ENCODE data around the gene DENND1A. TPM values are rescaled to one million over a fixed set of nuclear protein-coding genes. Genes with fewer than 3 reads are reported as not detected.

DENND1A gene
- total RNA-seq, 2 experiments from 2014 or later = 21.9 to 23.3 TPM

GRCh38 chr9:123353984-123354591 lies 575.8 kb downstream of the DENND1A start:
- ChIA-PET POLR2A (interaction anchor here (0.7 to 1.7 kb wide), 3 partner anchors 15 to 380 kb away, joined by 3 to 5 read pairs (median 3); no protein-coding TSS in a partner anchor), CTCF (interaction anchor here (0.6 to 3.9 kb wide), 35 partner anchors 9 to 687 kb away, joined by 3 to 42 read pairs (median 4); no protein-coding TSS in a partner anchor)
- H3K4me1 Mint-ChIP-seq (ENCODE audit: low read depth) = peaks cover 7% of the 10 kb centered on the region
- H3K27me3 Mint-ChIP-seq = peaks cover 9% of the 10 kb centered on the region
- H3K36me3 Mint-ChIP-seq (ENCODE audit: low read depth) = no peaks in the 10 kb centered on the region
- no peak overlapping the region for H3K4me3 Mint-ChIP-seq
- no peaks in the 10 kb centered on the region for H3K9me3 Mint-ChIP-seq
- ATAC-seq (peak; percentile 84), DNase-seq (peak; percentile 79)
- intact Hi-C loops (cut with micrococcal nuclease) = loop anchor here (5.0 kb wide), 2 partner anchors 33 to 272 kb away; no protein-coding TSS in a partner anchor
- H3K27ac Mint-ChIP-seq = no peak overlapping the region
- TF ChIP-seq CTCF (IDR thresholded peaks at IDR 0.05) = peak; percentile 91

GRCh38 chr9:123353041-123353440 lies 576.9 kb downstream of the DENND1A start:
- peaks cover 4% of the 10 kb centered on the region for H3K4me1 Mint-ChIP-seq (ENCODE audit: low read depth)
- intact Hi-C loops (cut with micrococcal nuclease) = loop anchor here (5.0 kb wide), 2 partner anchors 34 to 271 kb away; no protein-coding TSS in a partner anchor
- CTCF ChIA-PET = interaction anchor here (1.1 to 3.9 kb wide), 4 partner anchors 33 to 270 kb away, joined by 3 to 42 read pairs (median 7); no protein-coding TSS in a partner anchor
- no peak for TF ChIP-seq CTCF (IDR thresholded peaks at IDR 0.05)
- peaks cover 9% of the 10 kb centered on the region for H3K27me3 Mint-ChIP-seq
- no peak overlapping the region for H3K4me3 Mint-ChIP-seq
- POLR2A ChIA-PET = interaction anchor here (1.7 kb wide), 1 partner anchor 35 kb away, joined by 5 read pairs; no protein-coding TSS in a partner anchor
- no peaks in the 10 kb centered on the region for H3K9me3 Mint-ChIP-seq
- ATAC-seq (no peak), DNase-seq (no peak)
- H3K27ac Mint-ChIP-seq = no peak overlapping the region
- H3K36me3 Mint-ChIP-seq (ENCODE audit: low read depth) = no peaks in the 10 kb centered on the region

- Mint-ChIP-seq H3K27me3 (peaks cover 9% of the 10 kb centered on the region), H3K4me1 (ENCODE audit: low read depth) (peaks cover 4% of the 10 kb centered on the region), H3K27ac (no peak overlapping the region), H3K36me3 (ENCODE audit: low read depth) (no peaks in the 10 kb centered on the region), H3K9me3 (no peaks in the 10 kb centered on the region), H3K4me3 (no peak overlapping the region)
- intact Hi-C loops (cut with micrococcal nuclease) = loop anchor here (5.0 kb wide), 2 partner anchors 37 to 268 kb away; no protein-coding TSS in a partner anchor
- ATAC-seq (no peak), DNase-seq (no peak)
- TF ChIP-seq CTCF (IDR thresholded peaks at IDR 0.05) = no peak
- POLR2A ChIA-PET = no interaction called here
- CTCF ChIA-PET = interaction anchor here (0.6 to 3.6 kb wide), 38 partner anchors 8 to 689 kb away, joined by 3 to 63 read pairs (median 6); partner anchors contain the start of gene STRBP
These were observed 579.2 kb downstream of the DENND1A start for GRCh38 chr9:123350590-123351310.

GRCh38 chr9:123349691-123350480 lies 580.0 kb downstream of the DENND1A start:
- TF ChIP-seq CTCF (IDR thresholded peaks at IDR 0.05) = peak; percentile 96
- Mint-ChIP-seq H3K9me3 (no peaks in the 10 kb centered on the region), H3K36me3 (ENCODE audit: low read depth) (no peaks in the 10 kb centered on the region), H3K4me3 (no peak overlapping the region), H3K27me3 (peaks cover 9% of the 10 kb centered on the region), H3K4me1 (ENCODE audit: low read depth) (peaks cover 4% of the 10 kb centered on the region), H3K27ac (no peak overlapping the region)
- peak; percentile 77 for DNase-seq
- intact Hi-C loops (cut with micrococcal nuclease) = loop anchor here (5.0 kb wide), 2 partner anchors 37 to 268 kb away; no protein-coding TSS in a partner anchor
- ChIA-PET CTCF (interaction anchor here (0.6 to 3.6 kb wide), 60 partner anchors 9 to 689 kb away, joined by 3 to 63 read pairs (median 4); partner anchors contain the start of gene STRBP), POLR2A (interaction anchor here (1.0 to 1.8 kb wide), 3 partner anchors 81 to 257 kb away, joined by 3 to 6 read pairs (median 4); no protein-coding TSS in a partner anchor)
- ATAC-seq = peak; percentile 88

Data from activated CD8-positive, alpha-beta T cell treated with anti-CD3 and anti-CD28 coated beads for 36 hours (primary cell).